Muscle layer of colon (tissue), 2 donors: ENCODE data around the gene CCHCR1.
"Not testable (repeated sequence)": the region's sequence is repeated elsewhere in the genome, so short reads cannot be mapped to it uniquely, and the experiment has no call there.

Source experiments
- H3K27ac ChIP-seq: one replicate; pipeline ENCODE4 v1.7.0; 2013; ENCODE audit warnings: low read depth, mild to moderate bottlenecking, low read length, moderate library complexity
- H3K27me3 ChIP-seq, 2 donors: one replicate each; pipeline ENCODE4 v1.7.0; 2013; ENCODE audit warnings: low read length in 2 of 2, mild to moderate bottlenecking in 2 of 2; ENCODE audit not compliant: insufficient read depth in 2 of 2, control insufficient read depth in 1 of 2
- H3K36me3 ChIP-seq: one replicate; pipeline ENCODE4 v1.7.0; 2013; ENCODE audit warnings: mild to moderate bottlenecking, low read length; ENCODE audit not compliant: insufficient read depth
- H3K4me1 ChIP-seq: one replicate; pipeline ENCODE4 v1.7.0; 2013; ENCODE audit warnings: mild to moderate bottlenecking, low read length; ENCODE audit not compliant: insufficient read depth
- H3K4me3 ChIP-seq, 2 donors: one replicate each; pipeline ENCODE4 v1.7.0; 2013; ENCODE audit warnings: low read length in 2 of 2, low read depth in 1 of 2, mild to moderate bottlenecking in 1 of 2, moderate library complexity in 1 of 2
- H3K9ac ChIP-seq: one replicate; pipeline ENCODE4 v1.7.0; 2013; ENCODE audit warnings: low read length
- H3K9me3 ChIP-seq: one replicate; pipeline ENCODE4 v1.7.0; 2013; ENCODE audit warnings: mild to moderate bottlenecking, low read length
- donor health status: abdominal sarcoma.
- donor health status: Adenocarcinoma of cecum.

CCHCR1 gene

DNA sequence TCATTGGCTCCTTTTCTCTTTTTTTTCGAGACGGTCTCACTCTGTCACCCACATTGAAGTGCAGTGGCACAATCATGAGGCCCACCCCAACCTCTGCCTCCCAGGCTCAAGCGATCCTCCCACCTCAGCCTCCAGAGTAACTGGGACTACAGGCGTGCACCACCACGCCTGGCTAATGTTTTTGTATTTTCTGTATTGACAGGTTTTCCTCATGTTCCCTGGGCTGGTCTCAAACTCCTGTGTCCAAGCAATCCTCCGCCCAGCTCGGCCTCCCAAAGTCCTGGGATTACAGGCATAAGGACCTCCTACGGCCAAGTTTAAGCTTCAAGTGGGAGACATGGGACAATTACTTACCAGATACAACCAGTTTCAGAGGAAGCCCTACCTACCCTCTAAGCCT, 22.3 kb upstream of the CCHCR1 start:
- Histone ChIP-seq H3K4me3 (peak overlapping the region in 1 of 2 donors; percentile 47), H3K4me1 (peaks cover 4% of the 10 kb centered on the region), H3K36me3 (no peaks in the 10 kb centered on the region), H3K9me3 (no peaks in the 10 kb centered on the region), H3K27ac (peak overlapping the region; percentile 40), H3K9ac (no peak overlapping the region), H3K27me3 (no peaks in the 10 kb centered on the region)

DNA sequence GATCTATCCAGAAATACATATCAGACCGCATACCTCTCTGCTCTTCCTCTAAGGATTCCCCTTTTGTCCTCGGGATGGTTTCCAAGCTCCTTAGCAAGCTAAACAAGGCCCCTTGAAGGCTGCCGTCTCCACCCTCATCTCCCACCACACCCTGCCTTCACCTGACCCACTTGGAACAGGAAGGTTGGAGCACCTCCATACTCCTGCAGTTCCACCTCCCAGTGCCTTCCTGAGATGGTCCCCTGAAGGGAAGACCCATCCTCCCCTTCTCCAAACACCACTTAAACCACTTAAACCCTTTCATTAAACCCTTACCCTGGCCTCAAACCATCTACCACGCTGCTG, 21.4 kb upstream of the CCHCR1 start:
- Histone ChIP-seq H3K9me3 (no peaks in the 10 kb centered on the region), H3K36me3 (no peaks in the 10 kb centered on the region), H3K27me3 (no peaks in the 10 kb centered on the region), H3K27ac (no peak overlapping the region), H3K9ac (no peak overlapping the region), H3K4me3 (no peak overlapping the region), H3K4me1 (peaks cover 4% of the 10 kb centered on the region)

DNA sequence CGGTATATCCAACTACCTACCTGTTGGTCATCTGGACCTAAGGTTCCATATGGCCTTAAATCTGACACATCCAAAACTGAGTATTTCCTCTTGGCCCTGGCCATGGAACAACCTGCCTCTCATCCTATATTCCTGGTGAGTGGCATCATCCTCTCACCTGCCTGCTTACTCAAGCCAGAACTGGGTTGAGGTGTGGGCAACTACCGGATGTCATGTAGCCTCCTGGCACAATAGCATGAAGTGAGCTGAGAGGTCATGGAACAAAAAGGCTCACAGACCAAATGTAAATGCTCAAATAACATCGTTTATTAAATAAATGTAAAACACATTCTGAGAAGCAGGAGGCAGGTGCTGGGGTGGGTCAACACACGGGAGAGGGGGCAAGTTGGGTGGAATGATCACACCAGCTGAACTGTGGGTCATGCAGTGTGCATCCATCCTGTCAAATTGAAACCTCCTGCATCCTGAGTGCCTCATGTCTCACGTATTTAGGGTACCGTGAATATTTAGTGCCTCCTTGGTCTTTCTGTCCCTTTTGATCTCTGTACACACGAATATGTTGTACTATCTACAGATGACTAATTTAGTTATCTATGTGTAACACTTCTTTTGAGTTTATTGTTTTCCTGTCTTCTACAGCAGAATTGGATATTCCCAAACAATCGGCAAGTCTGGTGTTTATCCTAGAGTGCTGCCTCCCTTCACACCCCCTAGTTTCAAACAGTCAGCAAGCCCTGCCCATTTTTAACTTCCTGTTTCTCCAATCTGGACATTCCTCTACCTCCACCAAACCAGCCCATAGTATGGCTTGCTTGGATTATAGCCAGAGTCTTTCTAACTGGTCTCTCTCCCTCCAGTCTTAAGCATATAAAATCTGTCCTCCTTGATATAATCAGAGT, 20.8 kb upstream of the CCHCR1 start:
- H3K4me3 ChIP-seq, result no peak overlapping the region
- H3K9me3 ChIP-seq, result no peaks in the 10 kb centered on the region
- no peak overlapping the region for H3K27ac ChIP-seq
- no peaks in the 10 kb centered on the region for H3K36me3 ChIP-seq
- H3K4me1 ChIP-seq, result peaks cover 4% of the 10 kb centered on the region
- no peaks in the 10 kb centered on the region for H3K27me3 ChIP-seq
- H3K9ac ChIP-seq, result no peak overlapping the region

DNA sequence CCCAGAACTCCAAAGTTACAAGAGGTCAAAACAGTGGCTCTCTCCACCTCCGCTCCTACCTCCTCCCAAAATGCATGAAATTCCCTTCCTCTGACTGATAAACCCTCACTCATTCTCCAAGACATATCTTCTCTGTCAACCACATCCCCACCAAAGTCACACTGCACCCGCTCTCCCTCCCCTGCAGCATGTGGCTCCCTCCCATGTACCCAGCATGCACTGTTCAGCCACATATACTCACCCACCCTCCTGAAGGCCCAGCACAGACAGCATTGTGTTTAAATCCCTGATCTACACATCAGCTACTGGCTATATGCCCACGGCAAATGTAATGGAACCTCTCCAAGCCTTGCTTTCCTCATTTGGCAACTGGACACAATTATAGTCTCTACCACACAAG, 18.4 kb upstream of the CCHCR1 start:
- Histone ChIP-seq H3K9me3 (no peaks in the 10 kb centered on the region), H3K27me3 (no peaks in the 10 kb centered on the region), H3K27ac (no peak overlapping the region), H3K9ac (no peak overlapping the region), H3K36me3 (no peaks in the 10 kb centered on the region), H3K4me3 (no peak overlapping the region), H3K4me1 (peaks cover 4% of the 10 kb centered on the region)

DNA sequence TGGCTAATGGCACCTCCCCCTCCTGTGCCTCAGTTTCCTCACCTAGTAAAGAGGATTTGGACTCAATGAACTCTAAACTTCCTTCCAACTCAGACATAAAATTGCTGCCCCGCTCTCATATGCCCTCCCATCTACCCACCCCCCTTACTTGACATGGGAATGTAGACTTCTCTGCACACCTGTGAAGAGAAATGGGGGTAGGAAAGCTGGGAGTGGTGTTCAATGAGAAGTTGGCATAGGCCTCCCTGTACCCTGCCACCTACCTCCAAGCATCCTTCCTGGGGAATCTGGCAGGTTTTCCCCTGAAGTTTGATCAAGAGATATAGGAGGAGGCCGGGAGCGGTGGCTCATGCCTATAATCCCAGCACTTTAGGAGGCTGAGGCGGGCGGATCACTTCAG, 16.8 kb upstream of the CCHCR1 start:
- no peaks in the 10 kb centered on the region for H3K36me3 ChIP-seq
- H3K4me1 ChIP-seq, result no peaks in the 10 kb centered on the region
- H3K27me3 ChIP-seq, result no peaks in the 10 kb centered on the region
- H3K9me3 ChIP-seq, result no peaks in the 10 kb centered on the region
- no peak overlapping the region for H3K9ac ChIP-seq
- H3K4me3 ChIP-seq, result no peak overlapping the region
- H3K27ac ChIP-seq, result no peak overlapping the region

DNA sequence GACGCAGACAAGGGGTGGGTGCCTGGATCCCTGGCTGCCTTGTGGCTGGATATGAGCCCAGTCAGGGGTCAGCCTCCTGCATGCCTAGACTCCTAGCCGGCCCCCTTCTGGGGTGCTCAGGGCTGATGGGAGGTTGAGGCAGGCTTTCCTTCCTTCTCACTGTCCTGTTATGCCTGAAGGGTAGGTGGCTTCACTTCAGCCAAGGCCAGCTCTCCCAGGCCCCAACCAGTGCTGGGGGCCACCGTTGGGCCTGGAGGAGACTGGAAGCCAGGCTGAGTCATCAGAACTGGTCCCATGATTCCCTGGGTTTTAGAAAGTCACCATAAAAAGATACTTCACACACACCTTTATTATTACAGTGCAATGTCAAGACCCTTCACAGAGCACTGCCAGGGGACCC, 15.8 kb upstream of the CCHCR1 start:
- no peak overlapping the region for H3K4me3 ChIP-seq
- H3K4me1 ChIP-seq, result no peaks in the 10 kb centered on the region
- H3K36me3 ChIP-seq, result no peaks in the 10 kb centered on the region
- no peak overlapping the region for H3K27ac ChIP-seq
- H3K9me3 ChIP-seq, result no peaks in the 10 kb centered on the region
- H3K9ac ChIP-seq, result no peak overlapping the region
- no peaks in the 10 kb centered on the region for H3K27me3 ChIP-seq

DNA sequence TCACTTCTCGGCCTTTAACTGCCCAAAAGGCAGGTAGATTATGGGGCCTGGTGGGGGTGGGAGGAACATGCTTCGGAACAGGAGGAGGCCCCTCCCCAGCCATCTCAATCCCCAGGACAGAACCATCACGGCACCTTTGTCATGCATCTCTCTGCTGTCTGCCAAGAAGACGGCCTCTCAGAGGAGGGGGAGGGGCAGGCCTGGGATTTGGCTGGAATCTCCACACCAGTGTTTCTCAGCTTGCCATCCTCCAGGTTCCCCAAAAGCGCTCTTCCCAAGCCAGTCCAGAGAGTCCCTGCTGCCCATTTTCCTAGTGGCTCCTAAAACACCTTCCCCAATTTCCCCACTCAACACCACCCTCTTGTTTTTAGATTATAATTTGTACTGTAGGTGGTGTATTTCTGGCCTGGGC, 15.4 kb upstream of the CCHCR1 start:
- H3K36me3 ChIP-seq, result no peaks in the 10 kb centered on the region
- no peak overlapping the region for H3K4me3 ChIP-seq
- H3K27me3 ChIP-seq, result no peaks in the 10 kb centered on the region
- H3K27ac ChIP-seq, result no peak overlapping the region
- no peaks in the 10 kb centered on the region for H3K9me3 ChIP-seq
- no peak overlapping the region for H3K9ac ChIP-seq
- H3K4me1 ChIP-seq, result no peaks in the 10 kb centered on the region

DNA sequence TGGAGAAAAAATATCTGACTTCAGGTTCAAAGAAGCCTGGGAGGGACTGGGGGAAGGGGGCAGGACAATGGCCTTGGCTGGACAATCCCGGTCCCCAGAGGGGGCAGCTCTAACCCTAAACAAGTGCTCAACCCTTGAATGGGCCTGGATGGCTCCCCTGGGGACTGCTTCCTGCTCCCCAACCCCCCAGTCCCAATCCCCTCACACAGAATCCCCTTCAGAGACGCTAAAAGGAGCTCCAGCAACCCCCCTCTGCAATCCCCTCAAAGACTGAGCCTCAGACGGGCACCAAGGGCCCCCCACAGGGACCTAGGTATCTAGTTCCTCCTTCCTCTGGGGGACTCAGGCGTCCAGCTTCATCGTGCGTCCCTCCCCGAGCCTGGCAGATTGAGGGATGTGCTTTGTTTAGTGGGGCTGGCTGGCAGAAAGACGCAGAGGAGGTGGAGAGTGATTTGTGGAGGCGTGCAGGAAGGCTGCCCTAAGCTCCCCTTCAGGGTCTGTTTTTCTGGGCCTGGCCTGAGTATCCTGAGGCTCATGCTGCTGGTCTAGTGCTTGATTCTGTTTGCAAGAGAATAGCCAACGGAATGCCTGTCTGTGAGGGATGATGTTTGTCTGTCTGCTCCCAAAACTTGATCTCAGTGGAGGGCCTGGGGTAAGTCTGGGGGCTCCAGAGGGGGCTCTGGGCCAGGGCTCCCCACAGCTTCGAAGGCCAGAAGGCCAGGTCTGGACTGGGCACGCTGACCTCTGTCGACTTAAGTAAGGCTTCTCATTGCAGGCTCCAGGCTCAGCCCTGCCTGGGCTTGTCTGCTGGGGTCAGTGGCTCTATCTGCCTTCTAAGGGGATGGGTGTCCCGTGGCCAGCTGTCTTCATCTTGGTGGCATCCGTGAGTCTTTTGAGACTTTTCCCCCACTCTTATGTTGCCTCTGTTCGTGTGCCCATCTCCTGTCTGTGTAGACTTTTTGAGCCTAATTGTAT, 14.6 kb upstream of the CCHCR1 start:
- Histone ChIP-seq H3K27ac (no peak overlapping the region), H3K36me3 (no peaks in the 10 kb centered on the region), H3K27me3 (no peaks in the 10 kb centered on the region), H3K9me3 (no peaks in the 10 kb centered on the region), H3K9ac (no peak overlapping the region), H3K4me3 (no peak overlapping the region), H3K4me1 (no peaks in the 10 kb centered on the region)

DNA sequence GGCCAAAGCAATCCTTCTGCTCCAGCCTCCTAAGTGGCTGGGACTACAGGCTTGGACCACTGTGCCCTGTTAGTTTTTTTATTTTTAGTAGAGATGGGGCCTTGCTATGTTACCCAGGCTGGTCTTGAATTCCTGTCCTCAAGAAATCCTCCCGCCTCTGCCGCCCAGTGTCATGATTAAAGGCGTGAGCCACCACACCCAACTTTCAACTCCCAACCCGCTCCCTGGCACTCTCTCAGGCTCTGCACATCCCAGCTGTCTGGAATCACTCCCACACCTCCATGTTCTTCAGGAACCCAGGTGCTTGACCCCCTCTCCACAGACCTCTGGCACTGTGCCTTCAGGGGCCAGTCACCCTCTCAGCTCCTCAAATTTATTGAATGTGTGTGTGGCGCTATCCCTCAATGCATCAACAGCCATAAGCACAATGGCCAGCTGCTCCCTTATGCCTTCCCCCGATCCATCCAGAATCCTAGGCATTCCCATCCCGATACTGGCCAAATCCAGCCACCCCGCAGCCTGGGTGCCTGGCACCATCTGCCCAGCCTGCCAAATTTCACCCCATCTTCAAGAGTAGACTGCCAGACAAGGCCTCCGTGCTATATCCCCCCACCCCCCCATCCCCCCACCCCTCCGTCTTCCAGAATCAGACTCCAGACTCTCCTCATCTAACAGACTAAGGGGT, 13.5 kb upstream of the CCHCR1 start:
- H3K9ac ChIP-seq, result no peak overlapping the region
- H3K27ac ChIP-seq, result no peak overlapping the region
- no peaks in the 10 kb centered on the region for H3K9me3 ChIP-seq
- H3K4me1 ChIP-seq, result no peaks in the 10 kb centered on the region
- H3K27me3 ChIP-seq, result no peaks in the 10 kb centered on the region
- no peak overlapping the region for H3K4me3 ChIP-seq
- no peaks in the 10 kb centered on the region for H3K36me3 ChIP-seq

DNA sequence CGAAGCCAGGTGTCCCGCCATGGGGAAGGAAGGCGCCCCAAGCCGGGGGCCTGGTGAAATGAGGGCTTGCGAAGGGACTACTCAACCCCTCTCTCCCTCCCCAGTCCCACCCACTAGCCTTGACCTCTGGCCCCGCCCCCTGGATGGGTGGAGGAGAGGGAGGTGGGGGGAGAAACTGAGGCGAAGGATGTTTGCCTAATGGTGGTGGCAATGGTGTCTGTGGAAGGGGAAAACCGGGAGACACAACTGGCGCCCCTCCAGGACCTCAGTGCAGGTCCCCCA, 12.9 kb upstream of the CCHCR1 start, which contains the start of gene POU5F1:
Gene POU5F1, minus strand, starts transcription at position 83 of the 282 bp plus-strand sequence. Its CDS starts 62 bp downstream, at position 21.
- Histone ChIP-seq H3K36me3 (no peaks in the 10 kb centered on the region), H3K9me3 (no peaks in the 10 kb centered on the region), H3K4me1 (no peaks in the 10 kb centered on the region), H3K27ac (no peak within 1 kb of the TSS), H3K27me3 (no peaks in the 10 kb centered on the region), H3K9ac (no peak within 1 kb of the TSS), H3K4me3 (no peak within 1 kb of the TSS)

DNA sequence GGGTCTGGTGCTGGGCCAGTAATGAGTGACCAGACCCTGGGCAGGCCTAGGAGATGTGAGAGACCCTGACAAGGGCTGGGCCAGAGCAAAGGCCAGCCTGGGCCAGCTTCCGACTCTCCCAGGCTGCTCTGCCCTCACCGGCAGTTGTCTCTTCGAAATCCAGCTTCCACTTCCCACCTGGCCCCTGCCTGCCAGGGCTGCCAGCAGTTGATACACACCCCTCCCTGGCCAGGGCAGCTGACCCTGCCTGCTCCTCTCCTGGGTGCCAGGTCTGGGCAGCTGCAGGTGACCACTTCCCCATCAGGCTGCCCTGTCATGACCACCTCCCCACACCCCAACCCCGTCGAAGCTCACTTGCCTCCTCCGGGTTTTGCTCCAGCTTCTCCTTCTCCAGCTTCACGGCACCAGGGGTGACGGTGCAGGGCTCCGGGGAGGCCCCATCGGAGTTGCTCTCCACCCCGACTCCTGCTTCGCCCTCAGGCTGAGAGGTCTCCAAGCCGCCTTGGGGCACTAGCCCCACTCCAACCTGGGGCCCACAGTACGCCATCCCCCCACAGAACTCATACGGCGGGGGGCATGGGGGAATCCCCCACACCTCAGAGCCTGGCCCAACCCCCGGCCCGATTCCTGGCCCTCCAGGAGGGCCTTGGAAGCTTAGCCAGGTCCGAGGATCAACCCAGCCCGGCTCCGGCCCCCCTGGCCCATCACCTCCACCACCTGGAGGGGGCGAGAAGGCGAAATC, 12.4 kb upstream of the CCHCR1 start:
- H3K9me3 ChIP-seq, H3K4me1 ChIP-seq, H3K27ac ChIP-seq, H3K36me3 ChIP-seq, H3K9ac ChIP-seq, H3K27me3 ChIP-seq, H3K4me3 ChIP-seq: not testable (repeated sequence)
